T-helper 22 cell (primary cell): ENCODE results near the gene MAST4.

Experiments
- DNase-seq: peaks from one replicate; pipeline ENCODE4 v3.0.0-alpha.2; 2020; ENCODE audit warnings: low read depth

Gene MAST4

DNA sequence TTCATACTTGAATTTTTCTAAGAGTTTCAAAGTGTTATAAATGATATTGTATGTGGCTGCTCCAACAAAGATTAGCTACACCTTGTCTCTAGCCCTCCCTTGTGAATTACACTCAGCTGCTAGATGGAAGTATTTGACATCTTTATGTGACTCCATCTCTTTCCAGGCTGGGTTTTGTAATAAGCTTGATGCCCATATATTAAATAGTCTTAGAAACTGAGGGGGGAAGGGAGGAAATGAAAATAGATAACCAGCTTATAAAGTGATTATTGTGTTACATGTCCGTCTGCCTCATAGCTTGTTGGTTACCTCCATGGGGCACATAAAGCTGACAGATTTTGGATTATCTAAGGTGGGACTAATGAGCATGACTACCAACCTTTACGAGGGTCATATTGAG is 537.0 kb downstream of the MAST4 start:
- no peak for DNase-seq

GRCh38 chr5:67133776-67134175 is 537.6 kb downstream of the MAST4 start:
- no peak for DNase-seq

- DNase-seq = no peak
Observed at GRCh38 chr5:67135381-67135984, 539.3 kb downstream of the MAST4 start.

DNA sequence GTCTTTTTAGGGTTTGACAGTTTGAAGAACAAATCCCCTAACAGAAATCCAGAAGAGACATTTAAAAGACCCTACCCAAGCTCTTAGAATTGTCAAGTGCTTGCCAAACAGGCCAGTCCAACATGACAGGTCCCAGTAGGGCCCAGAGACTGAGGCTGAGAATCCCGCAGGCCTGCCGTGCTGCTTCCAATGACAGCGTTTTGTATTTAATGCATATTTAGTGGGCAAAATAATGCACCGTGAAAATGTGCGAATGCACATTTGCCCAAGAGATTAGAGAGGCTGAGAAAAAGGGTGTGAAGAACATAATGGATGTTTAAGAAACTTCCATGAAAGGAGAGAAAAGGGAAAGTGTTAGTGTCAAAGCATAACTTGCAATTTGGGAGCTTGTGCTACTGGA is 542.8 kb downstream of the MAST4 start:
- DNase-seq = no peak

GRCh38 chr5:67140413-67140812 is 544.2 kb downstream of the MAST4 start:
- DNase-seq = no peak

DNA sequence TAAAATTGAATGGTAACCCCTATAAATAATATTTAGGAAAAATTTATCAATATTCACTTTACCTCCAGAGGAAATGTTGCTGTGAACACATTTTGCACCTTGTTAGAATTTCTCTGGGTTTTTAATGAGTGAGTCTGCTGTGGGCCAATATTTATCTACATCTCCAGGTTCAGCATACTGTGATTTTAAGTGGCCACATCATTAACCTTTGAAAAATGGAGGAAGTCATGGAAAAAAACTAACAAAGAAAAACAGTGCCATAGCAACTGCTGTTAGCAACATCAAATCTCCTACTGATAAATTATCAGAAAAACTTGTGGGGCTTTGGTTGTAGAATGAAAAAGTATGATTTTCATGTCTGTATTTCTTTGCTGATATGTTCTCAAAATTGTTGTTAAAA is 545.5 kb downstream of the MAST4 start:
- no peak for DNase-seq

DNA sequence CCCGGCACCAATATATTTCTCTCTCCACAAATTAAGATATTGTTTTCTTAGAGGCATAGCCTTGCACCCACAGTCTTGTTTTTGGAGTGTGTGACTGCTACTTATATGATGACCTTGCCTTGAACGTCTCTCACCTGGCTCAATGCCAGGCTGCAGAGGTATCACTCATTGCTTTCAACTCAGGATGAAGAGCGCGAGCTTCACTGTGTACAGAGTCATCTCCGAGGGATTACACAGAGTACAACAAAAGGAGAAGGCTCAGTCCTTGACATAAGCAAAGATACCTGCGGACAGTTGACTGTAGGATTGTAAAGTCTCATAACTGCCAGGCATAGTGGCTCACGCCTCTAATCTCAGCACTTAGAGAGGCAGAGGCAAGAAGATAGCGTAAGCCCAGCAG is 546.6 kb downstream of the MAST4 start:
- DNase-seq = no peak

GRCh38 chr5:67143549-67143948 is 547.4 kb downstream of the MAST4 start:
- no peak for DNase-seq

DNA sequence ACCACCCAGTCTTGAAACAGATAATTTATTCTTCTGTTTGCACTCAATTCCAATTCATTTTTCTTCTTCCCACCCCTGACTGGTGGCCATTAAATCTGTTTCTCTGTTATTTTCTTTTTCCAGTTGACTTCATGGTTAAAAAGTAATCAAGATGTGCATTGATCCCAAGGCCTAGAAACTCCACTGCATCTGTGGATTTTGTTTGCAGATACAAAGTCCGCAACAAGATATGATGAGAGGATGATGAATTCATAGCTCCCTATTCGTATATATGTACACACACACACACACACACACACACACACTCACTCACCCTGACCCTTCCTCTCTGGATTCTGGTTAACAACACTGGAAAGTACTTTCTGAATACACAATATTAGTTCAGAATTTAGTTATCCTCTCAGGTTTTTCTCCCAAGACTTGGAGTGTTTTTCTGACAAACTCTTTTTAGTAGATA is 548.0 kb downstream of the MAST4 start:
- DNase-seq = no peak

GRCh38 chr5:67146574-67146973 is 550.4 kb downstream of the MAST4 start:
- DNase-seq = no peak

- no peak for DNase-seq
Observed at GRCh38 chr5:67146981-67147380, 550.8 kb downstream of the MAST4 start.

GRCh38 chr5:67147760-67148159 is 551.6 kb downstream of the MAST4 start:
- no peak for DNase-seq

DNA sequence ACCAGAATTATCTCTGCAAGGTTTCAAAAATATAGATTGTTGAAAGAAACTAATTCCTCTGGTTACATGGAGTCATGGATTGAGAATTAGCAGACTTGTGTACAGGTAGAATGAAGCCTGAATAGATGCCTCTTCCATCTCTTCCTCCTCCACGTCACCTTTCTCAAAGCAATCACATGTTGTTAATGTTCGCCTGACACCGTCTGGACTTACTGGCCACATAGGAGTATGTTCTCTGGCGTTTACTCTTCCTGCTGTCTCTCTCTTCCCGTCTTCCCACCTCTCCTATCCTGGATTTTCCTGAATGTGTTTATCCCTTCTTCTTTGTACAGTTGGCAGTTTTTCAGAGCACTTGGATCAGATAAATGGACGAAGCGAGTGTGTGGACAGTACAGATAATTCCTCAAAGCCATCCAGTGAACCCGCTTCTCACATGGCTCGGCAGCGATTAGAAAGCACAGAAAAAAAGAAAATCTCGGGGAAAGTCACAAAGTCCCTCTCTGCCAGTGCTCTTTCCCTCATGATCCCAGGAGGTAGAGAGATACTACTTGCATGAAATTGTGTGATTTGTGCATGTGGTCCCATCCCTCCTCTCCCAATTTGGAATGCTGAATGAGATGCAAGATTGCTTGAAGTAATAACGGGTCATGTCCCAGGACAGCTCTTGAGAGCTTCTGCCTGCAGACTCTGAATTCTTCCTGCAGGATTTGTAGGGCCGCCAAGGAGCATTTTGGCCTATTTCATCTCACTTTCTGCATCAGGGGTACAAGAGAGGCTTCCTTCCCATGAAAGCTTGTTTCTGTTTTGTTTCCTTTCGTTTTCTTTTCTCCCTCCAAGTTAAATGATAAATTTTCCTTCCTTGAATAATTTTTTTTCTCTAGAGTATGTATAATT is 553.1 kb downstream of the MAST4 start:
- no peak for DNase-seq

- no peak for DNase-seq
Observed at GRCh38 chr5:67149951-67150523, 553.8 kb downstream of the MAST4 start.

DNA sequence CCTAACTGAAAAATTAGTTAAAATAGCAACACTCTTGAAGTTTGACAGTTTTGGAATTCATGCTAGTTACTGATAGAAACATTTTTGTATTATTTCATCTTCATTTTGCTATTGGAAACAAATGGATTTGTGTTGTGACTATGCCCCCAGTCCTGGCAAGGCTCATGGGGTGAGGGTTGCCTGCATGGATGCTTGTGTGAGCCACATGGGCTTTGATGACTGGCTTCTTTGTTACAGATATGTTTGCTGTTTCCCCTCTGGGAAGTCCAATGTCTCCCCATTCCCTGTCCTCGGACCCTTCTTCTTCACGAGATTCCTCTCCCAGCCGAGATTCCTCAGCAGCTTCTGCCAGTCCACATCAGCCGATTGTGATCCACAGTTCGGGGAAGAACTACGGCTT is 556.2 kb downstream of the MAST4 start:
- no peak for DNase-seq

- DNase-seq = no peak
Observed at GRCh38 chr5:67153292-67153691, 557.1 kb downstream of the MAST4 start.

- no peak for DNase-seq
Observed at GRCh38 chr5:67154556-67155206, 558.5 kb downstream of the MAST4 start.

DNA sequence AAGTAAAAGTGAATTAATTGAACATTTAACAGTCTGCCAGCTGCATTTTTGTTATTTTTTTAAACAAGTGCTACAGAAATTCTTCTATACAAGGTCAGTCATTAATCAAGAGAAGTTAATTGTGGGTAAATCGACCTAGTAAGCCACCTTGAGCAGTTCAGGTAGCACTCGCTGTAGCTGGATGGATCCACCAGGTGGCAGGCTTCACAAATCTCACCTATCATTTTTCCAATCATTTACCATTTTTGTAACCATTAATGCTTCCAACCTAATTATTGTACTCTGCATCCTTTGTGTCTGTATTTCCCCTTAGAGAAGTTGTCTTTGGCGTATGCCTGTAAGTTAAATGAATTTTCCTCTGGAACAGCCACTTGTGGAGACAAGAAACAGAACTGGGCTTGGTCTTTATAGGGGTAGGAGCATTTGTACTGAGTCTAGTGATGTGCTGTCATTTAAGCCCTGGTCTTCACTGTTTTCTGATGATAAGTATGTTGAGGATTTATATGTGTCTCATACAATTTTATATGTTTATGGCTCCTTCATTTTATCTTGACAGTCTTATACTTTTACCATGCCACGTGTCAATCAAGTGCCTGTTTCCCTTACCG is 560.9 kb downstream of the MAST4 start:
- DNase-seq = peak; percentile 24

DNA sequence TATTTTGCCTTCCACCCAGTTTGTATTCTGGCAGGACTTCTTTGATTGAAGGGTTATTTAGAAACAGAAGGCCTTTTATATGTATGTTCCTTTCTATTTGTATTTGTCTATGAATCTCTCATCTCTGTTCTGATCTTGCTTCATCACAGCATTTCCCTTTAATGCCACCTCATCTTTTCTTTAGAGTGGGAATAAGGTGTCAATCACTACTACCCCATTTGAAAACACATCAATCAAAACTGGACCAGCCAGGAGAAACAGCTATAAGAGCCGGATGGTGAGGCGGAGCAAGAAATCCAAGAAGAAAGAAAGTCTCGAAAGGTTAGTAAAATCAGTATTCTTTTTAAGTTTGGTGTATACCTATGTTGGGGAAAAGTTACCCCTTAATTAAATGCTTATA is 564.1 kb downstream of the MAST4 start:
- DNase-seq = no peak

DNA sequence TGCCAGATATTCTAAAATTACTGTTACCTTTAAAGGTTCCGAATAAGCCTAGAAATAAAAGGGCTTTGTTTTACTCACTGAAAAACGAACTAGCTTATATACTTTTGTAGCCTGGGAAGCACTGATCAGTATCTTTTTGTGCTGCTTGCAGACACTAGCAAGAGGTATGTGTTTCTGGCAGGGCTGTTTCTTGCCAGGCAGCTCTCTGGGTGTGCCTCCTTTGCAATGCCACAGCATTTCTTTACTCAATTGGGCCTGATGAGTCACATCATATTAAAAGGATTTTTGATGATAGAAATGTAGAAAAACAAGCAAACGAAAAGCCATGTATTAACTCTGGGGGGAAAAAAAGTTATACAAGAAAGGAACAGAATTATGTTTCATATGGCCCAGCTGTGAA is 564.8 kb downstream of the MAST4 start:
- DNase-seq = peak; percentile 30

GRCh38 chr5:67161767-67162166 is 565.6 kb downstream of the MAST4 start:
- no peak for DNase-seq

- DNase-seq = no peak
Observed at GRCh38 chr5:67163231-67163756, 567.1 kb downstream of the MAST4 start.
